ENCODE measurements around the gene PALLD. TPM values are rescaled to one million over a fixed set of nuclear protein-coding genes. Genes with fewer than 3 reads are reported as not detected.

Gene PALLD
- total RNA-seq, 1 experiment from 2014 or later: 18.3 TPM

DNA sequence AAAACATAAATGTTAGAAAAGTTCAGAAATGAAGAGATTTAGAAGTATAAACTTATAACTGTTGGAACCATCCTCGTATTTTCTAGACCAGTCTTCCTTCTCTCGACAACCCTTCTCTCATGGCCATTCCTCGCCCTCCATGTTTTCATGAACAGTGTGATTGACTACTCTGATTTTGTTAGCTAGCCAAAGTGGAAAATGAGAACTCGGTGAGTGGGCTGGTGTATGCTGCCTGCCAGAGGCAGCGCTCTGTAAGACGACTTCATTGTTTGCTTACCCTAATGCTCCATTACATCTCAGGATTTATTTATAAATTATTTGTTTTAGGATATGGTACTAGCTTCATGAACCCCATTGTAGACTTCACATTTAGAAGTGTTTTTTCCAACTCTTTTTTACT, 360.2 kb downstream of the PALLD start:
- H3K4me1 ChIP-seq (ENCODE audit: insufficient read depth, low read length): no peaks in the 10 kb centered on the region
- Mint-ChIP-seq H3K4me1 (peaks cover 8 to 18% of the 10 kb centered on the region in 2 experiments; a peak in 3 of 4 replicates), H3K4me3 (no peak overlapping the region), H3K36me3 (ENCODE audit: insufficient read depth in 1 of 3, low read depth in 3 of 3) (peaks cover 0 to 10% (median 0%) of the 10 kb centered on the region in 3 experiments; a peak in 5 of 7 replicates), H3K27me3 (ENCODE audit: low read depth) (no peaks in the 10 kb centered on the region), H3K9me3 (no peaks in the 10 kb centered on the region; a peak in 1 of 5 replicates), H3K27ac (peak overlapping the region in 1 of 3 experiments; percentile 76; a peak in 1 of 7 replicates)
- H4K5ac ChIP-seq (ENCODE audit: insufficient read length, low read depth, low read length): no peak overlapping the region
- H3K23ac ChIP-seq (ENCODE audit: insufficient read length, low read depth, low read length): no peak overlapping the region
- no peak overlapping the region for H3K18ac ChIP-seq (ENCODE audit: insufficient read length, low read depth, low read length)
- H2BK15ac ChIP-seq (ENCODE audit: low read depth, low read length): no peak overlapping the region
- no peak overlapping the region for H2BK5ac ChIP-seq (ENCODE audit: insufficient read length, low read length)
- H3K27me3 ChIP-seq (ENCODE audit: insufficient read depth, low read length): no peaks in the 10 kb centered on the region
- H3K27ac ChIP-seq (ENCODE audit: insufficient read length, low read depth, low read length): no peak overlapping the region
- H3K9me3 ChIP-seq (ENCODE audit: control insufficient read depth, low read depth, low read length): no peaks in the 10 kb centered on the region
- no peak overlapping the region for H3K4me2 ChIP-seq (ENCODE audit: insufficient read depth, insufficient read length, low read length)
- no peak overlapping the region for H3T11ph ChIP-seq (ENCODE audit: low read length)
- H4K91ac ChIP-seq (ENCODE audit: insufficient read length, low read depth, low read length): no peak overlapping the region
- no peaks in the 10 kb centered on the region for H3K23me2 ChIP-seq (ENCODE audit: insufficient read length, low read depth, low read length, poor library complexity, severe bottlenecking)
- H2BK20ac ChIP-seq (ENCODE audit: low read depth, low read length, poor library complexity, severe bottlenecking): no peak overlapping the region
- H3K9ac ChIP-seq (ENCODE audit: extremely low read depth, insufficient read length, low read length): no peak overlapping the region
- H4K20me1 ChIP-seq (ENCODE audit: control insufficient read depth, insufficient read depth, insufficient read length): no peaks in the 10 kb centered on the region
- H3K56ac ChIP-seq (ENCODE audit: insufficient read length, low read depth, low read length): no peak overlapping the region
- no peak overlapping the region for H2BK12ac ChIP-seq (ENCODE audit: insufficient read length, low read depth, low read length)
- no peak overlapping the region for H2BK120ac ChIP-seq (ENCODE audit: low read depth, low read length, poor library complexity, severe bottlenecking)
- no peak overlapping the region for H3K4ac ChIP-seq (ENCODE audit: low read depth, low read length)
- no peak overlapping the region for H2AFZ ChIP-seq (ENCODE audit: low read length)
- no peak for DNase-seq
- H3K79me1 ChIP-seq (ENCODE audit: insufficient read depth, low read depth, low read length, poor library complexity, severe bottlenecking): no peaks in the 10 kb centered on the region
- H4K8ac ChIP-seq (replicated peaks; ENCODE audit: insufficient read length, low read depth, low read length): no peak overlapping the region
- no peak overlapping the region for H3K14ac ChIP-seq (ENCODE audit: insufficient read depth, low read length)
- no CpG with 5 or more reads among the region's 6 CpGs for WGBS (ENCODE audit: extremely low coverage, insufficient read length, low lambda C conversion rate)
- H3K79me2 ChIP-seq (ENCODE audit: insufficient read depth, low read length): 0 out of 2 replicates have a peak, but pooled peaks cover 1% of the 10 kb centered on the region
- TF ChIP-seq, protein P1, sequence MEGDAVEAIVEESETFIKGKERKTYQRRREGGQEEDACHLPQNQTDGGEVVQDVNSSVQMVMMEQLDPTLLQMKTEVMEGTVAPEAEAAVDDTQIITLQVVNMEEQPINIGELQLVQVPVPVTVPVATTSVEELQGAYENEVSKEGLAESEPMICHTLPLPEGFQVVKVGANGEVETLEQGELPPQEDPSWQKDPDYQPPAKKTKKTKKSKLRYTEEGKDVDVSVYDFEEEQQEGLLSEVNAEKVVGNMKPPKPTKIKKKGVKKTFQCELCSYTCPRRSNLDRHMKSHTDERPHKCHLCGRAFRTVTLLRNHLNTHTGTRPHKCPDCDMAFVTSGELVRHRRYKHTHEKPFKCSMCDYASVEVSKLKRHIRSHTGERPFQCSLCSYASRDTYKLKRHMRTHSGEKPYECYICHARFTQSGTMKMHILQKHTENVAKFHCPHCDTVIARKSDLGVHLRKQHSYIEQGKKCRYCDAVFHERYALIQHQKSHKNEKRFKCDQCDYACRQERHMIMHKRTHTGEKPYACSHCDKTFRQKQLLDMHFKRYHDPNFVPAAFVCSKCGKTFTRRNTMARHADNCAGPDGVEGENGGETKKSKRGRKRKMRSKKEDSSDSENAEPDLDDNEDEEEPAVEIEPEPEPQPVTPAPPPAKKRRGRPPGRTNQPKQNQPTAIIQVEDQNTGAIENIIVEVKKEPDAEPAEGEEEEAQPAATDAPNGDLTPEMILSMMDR (conservative IDR thresholded peaks at IDR 0.05): no peak
- H2AK5ac ChIP-seq (ENCODE audit: insufficient read length, low read length): no peak overlapping the region

Data from H9 (cell line).